Left lung (tissue), 10 donors: ENCODE data around the gene COX4I1. TPM values are rescaled to one million over a fixed set of nuclear protein-coding genes. Genes with fewer than 3 reads are reported as not detected.

Experiments used
- ATAC-seq: fragments of 200-7000 bp; cut with Tn5 transposase; one replicate; pipeline ENCODE4 v1.9.1; 2020; ENCODE audit warnings: moderate library complexity
- DNase-seq, 4 donors: peaks; one replicate each; pipeline ENCODE4 v3.0.0-alpha.2; 2013 to 2020
- H3K27ac ChIP-seq, 2 donors: fragments of 200-600 bp; sonication (generic) in 1 of 2; one replicate each; pipeline versions ENCODE4 v1.5.0 to v1.8.0; 2020 to 2021
- H3K27me3 ChIP-seq, 2 donors: fragments of 200-600 bp; sonication (generic) in 1 of 2; one replicate each; pipeline versions ENCODE4 v1.5.0 to v1.8.0; 2020 to 2021
- H3K36me3 ChIP-seq, 2 donors: fragments of 200-600 bp; sonication (generic) in 1 of 2; one replicate each; pipeline versions ENCODE4 v1.5.0 to v1.8.0; 2020 to 2021
- H3K4me1 ChIP-seq, 2 donors: fragments of 200-600 bp; one replicate each; pipeline ENCODE4 v1.8.0; 2021
- H3K4me3 ChIP-seq, 2 donors: fragments of 200-600 bp; sonication (generic) in 1 of 2; one replicate each; pipeline versions ENCODE4 v1.5.0 to v1.8.0; 2020 to 2021; ENCODE audit warnings: mild to moderate bottlenecking in 1 of 2
- H3K9me3 ChIP-seq, 2 donors: fragments of 200-600 bp; sonication (generic) in 1 of 2; one replicate each; pipeline versions ENCODE4 v1.5.0 to v1.8.0; 2020 to 2021
- CTCF ChIP-seq, 2 donors: fragments of 200-600 bp; sonication (generic) in 1 of 2; IDR thresholded peaks; one replicate each; pipeline versions ENCODE4 v1.5.0 to v1.8.0; 2021; ENCODE audit warnings: antibody characterized with exemption in 2 of 2
- intact Hi-C, 2 donors: fragments of 100-400 bp; cut with DNase I; formaldehyde crosslinking; loops; one replicate each; pipeline versions ENCODE4 v1.11.2 to v1.14.2; 2022
- polyA plus RNA-seq, 6 donors: library from polyadenylated mRNA; unstranded; fragments of 120-200 nt; gene quantifications; one replicate each; pipeline ENCODE4 v1.2.1, GENCODE V29; 2013; ENCODE audit not compliant: insufficient read length in 6 of 6
- total RNA-seq, 2 donors: library from RNA; stranded (reverse); fragmentation: NEBNext Ultra II Directional; extraction: Animal tissue kit (Norgen Biotek cat#: 25700); gene quantifications; one replicate each; pipeline ENCODE4 v1.2.1, GENCODE V29; 2021
- donor health status: DM: no; HTN: yes; CAD: no.
- donor health status: DM: no; HTN: no; CAD: no.

The COX4I1 gene
- total and polyA plus RNA-seq, 8 donors = 272 to 418 (median 314) TPM

GRCh38 chr16:85781156-85781555 is 18.3 kb upstream of the COX4I1 start:
- Histone ChIP-seq H3K4me1 (peaks cover 3 to 23% of the 10 kb centered on the region in 2 donors), H3K36me3 (peaks cover 0 to 77% of the 10 kb centered on the region in 2 donors), H3K27me3 (no peaks in the 10 kb centered on the region), H3K27ac (peak overlapping the region in 1 of 2 donors; percentile 55), H3K9me3 (no peaks in the 10 kb centered on the region), H3K4me3 (no peak overlapping the region)
- intact Hi-C loops = no loop called here
- no peak for DNase-seq
- no peak for TF ChIP-seq CTCF (IDR thresholded peaks at IDR 0.05)
- no peak for ATAC-seq

- TF ChIP-seq CTCF (IDR thresholded peaks at IDR 0.05) = no peak
- ATAC-seq = peak; percentile 79
- Histone ChIP-seq H3K27ac (peak overlapping the region in 1 of 2 donors; percentile 55), H3K36me3 (peaks cover 0 to 77% of the 10 kb centered on the region in 2 donors), H3K4me3 (no peak overlapping the region), H3K4me1 (peaks cover 3 to 23% of the 10 kb centered on the region in 2 donors), H3K9me3 (no peaks in the 10 kb centered on the region), H3K27me3 (no peaks in the 10 kb centered on the region)
- DNase-seq = peak in 1 of 4 donors; percentile 47
- intact Hi-C loops = no loop called here
Measured at GRCh38 chr16:85781695-85782370, 17.7 kb upstream of the COX4I1 start.

- Histone ChIP-seq H3K4me1 (peaks cover 3 to 23% of the 10 kb centered on the region in 2 donors), H3K27ac (peak overlapping the region in 1 of 2 donors; percentile 55), H3K36me3 (peaks cover 0 to 79% of the 10 kb centered on the region in 2 donors), H3K27me3 (no peaks in the 10 kb centered on the region), H3K4me3 (no peak overlapping the region), H3K9me3 (no peaks in the 10 kb centered on the region)
- intact Hi-C loops = no loop called here
- DNase-seq (no peak), ATAC-seq (peak; percentile 8)
- TF ChIP-seq CTCF (IDR thresholded peaks at IDR 0.05) = no peak
Measured at GRCh38 chr16:85782451-85782850, 17.0 kb upstream of the COX4I1 start.

- DNase-seq (no peak), ATAC-seq (no peak)
- Histone ChIP-seq H3K27me3 (no peaks in the 10 kb centered on the region), H3K4me3 (no peak overlapping the region), H3K36me3 (peaks cover 0 to 79% of the 10 kb centered on the region in 2 donors), H3K9me3 (no peaks in the 10 kb centered on the region), H3K4me1 (peaks cover 3 to 21% of the 10 kb centered on the region in 2 donors), H3K27ac (no peak overlapping the region)
- no peak for TF ChIP-seq CTCF (IDR thresholded peaks at IDR 0.05)
- intact Hi-C loops = no loop called here
Measured at GRCh38 chr16:85783441-85783840, 16.1 kb upstream of the COX4I1 start.

GRCh38 chr16:85784813-85785212 is 14.7 kb upstream of the COX4I1 start:
- no peak for TF ChIP-seq CTCF (IDR thresholded peaks at IDR 0.05)
- Histone ChIP-seq H3K4me3 (no peak overlapping the region), H3K9me3 (no peaks in the 10 kb centered on the region), H3K27me3 (no peaks in the 10 kb centered on the region), H3K27ac (no peak overlapping the region), H3K4me1 (peaks cover 3 to 15% of the 10 kb centered on the region in 2 donors), H3K36me3 (peaks cover 0 to 75% of the 10 kb centered on the region in 2 donors)
- ATAC-seq = no peak
- intact Hi-C loops = no loop called here
- no peak for DNase-seq
